Natural killer cell (primary cell): Measurements from ENCODE around the gene TBL3. TPM values are rescaled to one million over a fixed set of nuclear protein-coding genes. Genes with fewer than 3 reads are reported as not detected.
"Not testable (repeated sequence)": the region's sequence is repeated elsewhere in the genome, so short reads cannot be mapped to it uniquely, and the experiment has no call there.

Source experiments
- ATAC-seq, 3 donors: fragments of 150-1000 bp in 2 of 3; fragments of 200-7000 bp in 1 of 3; cut with Tn5 transposase; 1 replicate in 1 of 3; 2 replicates in 2 of 3; pipeline ENCODE4 v1.10.0; 2021; ENCODE audit warnings: mild to moderate bottlenecking in 2 of 3, moderate library complexity in 2 of 3
- DNase-seq, 2 donors: peaks; one replicate each; pipeline versions ENCODE4 v3.0.0 to v3.0.0-alpha.2; 2013 to 2021; ENCODE audit warnings: mixed read lengths in 1 of 2
- H3K27ac ChIP-seq: one replicate; pipeline ENCODE4 v1.5.1; 2013; ENCODE audit warnings: mild to moderate bottlenecking, low read length
- H3K27me3 ChIP-seq: one replicate; pipeline ENCODE4 v1.6.1; 2013; ENCODE audit warnings: low read length; ENCODE audit not compliant: control insufficient read depth, insufficient read depth
- H3K36me3 ChIP-seq: one replicate; pipeline ENCODE4 v1.6.1; 2013; ENCODE audit warnings: low read length; ENCODE audit not compliant: control insufficient read depth, insufficient read depth
- H3K4me1 ChIP-seq: one replicate; pipeline ENCODE4 v1.6.1; 2013; ENCODE audit warnings: low read length; ENCODE audit not compliant: control insufficient read depth, insufficient read depth
- H3K4me3 ChIP-seq: one replicate; pipeline ENCODE4 v1.5.1; 2013; ENCODE audit warnings: low read length
- H3K9me3 ChIP-seq: one replicate; pipeline ENCODE4 v1.6.1; 2013; ENCODE audit warnings: low read length; ENCODE audit not compliant: control insufficient read depth, insufficient read depth
- H3K27ac Mint-ChIP-seq, 2 donors: one replicate each; pipeline ENCODE4 v1.8.0; 2022; ENCODE audit warnings: mild to moderate bottlenecking in 2 of 2, mixed read lengths in 2 of 2, moderate library complexity in 1 of 2
- H3K27me3 Mint-ChIP-seq, 2 donors: one replicate each; pipeline ENCODE4 v1.8.0; 2022; ENCODE audit warnings: low read depth in 2 of 2, mixed read lengths in 2 of 2
- H3K36me3 Mint-ChIP-seq: one replicate; pipeline ENCODE4 v1.8.0; 2022; ENCODE audit warnings: mixed read lengths
- H3K4me1 Mint-ChIP-seq, 2 donors: one replicate each; pipeline ENCODE4 v1.8.0; 2022; ENCODE audit warnings: mixed read lengths in 2 of 2
- H3K4me3 Mint-ChIP-seq: one replicate; pipeline ENCODE4 v1.8.0; 2022; ENCODE audit warnings: mild to moderate bottlenecking, moderate library complexity, mixed read lengths
- H3K9me3 Mint-ChIP-seq, 2 donors: one replicate each; pipeline ENCODE4 v1.8.0; 2022; ENCODE audit warnings: mixed read lengths in 2 of 2
- WGBS: methylation state at CpG from one replicate; pipeline ENCODE4 v1.1.7; 2013; ENCODE audit warnings: missing lambda C conversion rate; ENCODE audit not compliant: insufficient coverage; 5-methylcytosine and 5-hydroxymethylcytosine counted together
- intact Hi-C: fragments of 100-400 bp; cut with micrococcal nuclease; formaldehyde crosslinking; loops from one replicate; pipeline ENCODE4 v1.14.2; 2022
- total RNA-seq, 4 donors: library from RNA; stranded (reverse); fragments of 120-200 nt in 1 of 4; gene quantifications; one replicate each; pipeline versions ENCODE4 v1.2.3 to v1.2.4, GENCODE V29; 2013 to 2022
- TF ChIP-seq, protein P1 (sequence below): fragments of 200-600 bp; IDR thresholded peaks from one replicate; pipeline ENCODE4 v1.8.0; 2022; ENCODE audit warnings: antibody characterized with exemption

The TBL3 gene
- total RNA-seq, 3 donors from 2014 or later (not counting 1 experiment from before 2014, with no cell fraction given), result 25.1 to 28.9 (median 28.1) TPM

GRCh38 chr16:2009164-2009711 lies 37.4 kb downstream of the TBL3 start:
- intact Hi-C loops, result loop anchor here (10.0 kb wide), 2 partner anchors 476 to 656 kb away; no protein-coding TSS in a partner anchor
- H3K27ac Mint-ChIP-seq, result peak overlapping the region; percentile 76 to 94
- peak overlapping the region; percentile 32 for H3K4me3 ChIP-seq
- DNase-seq, result peak in 1 of 2 donors; percentile 32
- H3K27ac ChIP-seq, result peak overlapping the region; percentile 58
- ATAC-seq, result peak; percentile 27 to 41 (median 40)
- no peaks in the 10 kb centered on the region for H3K36me3 Mint-ChIP-seq
- H3K27me3 Mint-ChIP-seq, result no peaks in the 10 kb centered on the region
- no peaks in the 10 kb centered on the region for H3K36me3 ChIP-seq
- under 1% methylated on average over 55 of the region's 55 CpGs for WGBS
- TF ChIP-seq, protein P1, sequence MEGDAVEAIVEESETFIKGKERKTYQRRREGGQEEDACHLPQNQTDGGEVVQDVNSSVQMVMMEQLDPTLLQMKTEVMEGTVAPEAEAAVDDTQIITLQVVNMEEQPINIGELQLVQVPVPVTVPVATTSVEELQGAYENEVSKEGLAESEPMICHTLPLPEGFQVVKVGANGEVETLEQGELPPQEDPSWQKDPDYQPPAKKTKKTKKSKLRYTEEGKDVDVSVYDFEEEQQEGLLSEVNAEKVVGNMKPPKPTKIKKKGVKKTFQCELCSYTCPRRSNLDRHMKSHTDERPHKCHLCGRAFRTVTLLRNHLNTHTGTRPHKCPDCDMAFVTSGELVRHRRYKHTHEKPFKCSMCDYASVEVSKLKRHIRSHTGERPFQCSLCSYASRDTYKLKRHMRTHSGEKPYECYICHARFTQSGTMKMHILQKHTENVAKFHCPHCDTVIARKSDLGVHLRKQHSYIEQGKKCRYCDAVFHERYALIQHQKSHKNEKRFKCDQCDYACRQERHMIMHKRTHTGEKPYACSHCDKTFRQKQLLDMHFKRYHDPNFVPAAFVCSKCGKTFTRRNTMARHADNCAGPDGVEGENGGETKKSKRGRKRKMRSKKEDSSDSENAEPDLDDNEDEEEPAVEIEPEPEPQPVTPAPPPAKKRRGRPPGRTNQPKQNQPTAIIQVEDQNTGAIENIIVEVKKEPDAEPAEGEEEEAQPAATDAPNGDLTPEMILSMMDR, result no peak
- H3K4me1 Mint-ChIP-seq, result peaks cover 28 to 50% of the 10 kb centered on the region in 2 donors
- no peaks in the 10 kb centered on the region for H3K9me3 ChIP-seq
- H3K27me3 ChIP-seq, result no peaks in the 10 kb centered on the region
- peaks cover 55% of the 10 kb centered on the region for H3K4me1 ChIP-seq
- H3K4me3 Mint-ChIP-seq, result peak overlapping the region; percentile 76
- H3K9me3 Mint-ChIP-seq, result no peaks in the 10 kb centered on the region

GRCh38 chr16:2009791-2010510 lies 38.1 kb downstream of the TBL3 start, which contains the start of gene ZNF598:
Gene ZNF598 (minus strand): TSS chr16:2009821.
- Mint-ChIP-seq H3K4me1 (peaks cover 28 to 45% of the 10 kb centered on the region in 2 donors), H3K27ac (peak within 1 kb of the TSS; percentile 93 to 94), H3K9me3 (no peaks in the 10 kb centered on the region), H3K4me3 (peak within 1 kb of the TSS; percentile 87), H3K27me3 (no peaks in the 10 kb centered on the region), H3K36me3 (no peaks in the 10 kb centered on the region)
- TF ChIP-seq, protein P1, result no peak
- WGBS, result 3% methylated on average over 52 of the region's 52 CpGs
- ATAC-seq, result peak; percentile 94 to 99 (median 98)
- H3K4me3 ChIP-seq, result peak within 1 kb of the TSS; percentile 82
- H3K9me3 ChIP-seq, result no peaks in the 10 kb centered on the region
- intact Hi-C loops, result loop anchor here (10.0 kb wide), 2 partner anchors 475 to 655 kb away; no protein-coding TSS in a partner anchor
- DNase-seq, result peak; percentile 84 to 93
- peaks cover 50% of the 10 kb centered on the region for H3K4me1 ChIP-seq
- H3K27me3 ChIP-seq, result no peaks in the 10 kb centered on the region
- no peaks in the 10 kb centered on the region for H3K36me3 ChIP-seq
- peak within 1 kb of the TSS; percentile 98 for H3K27ac ChIP-seq

DNA sequence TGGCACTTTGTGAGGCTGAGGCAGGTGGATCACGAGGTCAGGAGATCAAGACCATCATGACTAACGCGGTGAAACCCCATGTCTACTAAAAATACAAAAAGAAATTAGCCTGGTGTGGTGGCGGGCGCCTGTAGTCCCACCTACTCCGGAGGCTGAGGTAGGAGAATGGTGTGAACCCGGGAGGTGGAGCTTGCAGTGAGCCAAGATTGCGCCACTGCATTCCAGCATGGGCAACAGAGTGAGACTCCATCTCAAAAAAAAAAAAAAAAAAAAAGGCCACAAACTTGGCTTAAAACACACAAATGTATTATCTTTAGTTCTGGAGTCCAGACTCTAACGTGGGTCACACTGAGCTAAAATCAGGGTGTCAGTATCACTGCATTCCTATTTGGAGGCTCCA lies 39.9 kb downstream of the TBL3 start:
- H3K36me3 ChIP-seq, H3K27ac Mint-ChIP-seq, H3K36me3 Mint-ChIP-seq, H3K9me3 ChIP-seq, ATAC-seq, H3K9me3 Mint-ChIP-seq, DNase-seq, H3K4me3 ChIP-seq, H3K27me3 ChIP-seq, H3K27me3 Mint-ChIP-seq, H3K4me3 Mint-ChIP-seq, intact Hi-C loops, H3K27ac ChIP-seq: not testable (repeated sequence)
- H3K4me1 ChIP-seq, result peaks cover 35% of the 10 kb centered on the region
- H3K4me1 Mint-ChIP-seq, result peaks cover 24 to 29% of the 10 kb centered on the region in 2 donors
- WGBS, result 74% methylated on average over 5 of the region's 9 CpGs

DNA sequence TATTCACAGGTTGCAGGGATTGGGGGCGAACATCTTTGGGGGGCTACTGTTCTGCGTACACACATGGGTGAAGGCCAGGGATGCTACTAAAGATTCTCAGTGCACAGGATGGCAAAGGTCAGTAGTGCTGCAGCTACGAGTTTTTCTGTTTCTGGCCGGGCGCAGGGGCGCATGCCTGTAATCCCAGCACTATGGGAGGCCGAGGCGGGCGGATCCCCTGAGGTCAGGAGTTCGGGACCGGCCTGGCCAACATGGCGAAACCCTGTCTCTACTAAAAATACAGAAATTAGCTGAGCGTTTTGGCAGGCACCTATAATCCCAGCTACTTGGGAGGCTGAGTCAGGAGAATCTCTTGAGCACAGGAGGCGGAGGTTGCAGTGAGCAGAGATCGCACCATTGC lies 41.7 kb downstream of the TBL3 start:
- no peak overlapping the region for H3K4me3 ChIP-seq
- 94% methylated on average over 15 of the region's 15 CpGs for WGBS
- no peaks in the 10 kb centered on the region for H3K9me3 ChIP-seq
- H3K36me3 ChIP-seq, result no peaks in the 10 kb centered on the region
- ATAC-seq (no peak), DNase-seq (no peak)
- Mint-ChIP-seq H3K27me3 (peaks cover 0 to 3% of the 10 kb centered on the region in 2 donors), H3K27ac (no peak overlapping the region), H3K4me3 (peak overlapping the region; percentile 35), H3K36me3 (no peaks in the 10 kb centered on the region), H3K4me1 (peaks cover 10 to 11% of the 10 kb centered on the region in 2 donors), H3K9me3 (no peaks in the 10 kb centered on the region)
- TF ChIP-seq, protein P1, result no peak
- intact Hi-C loops, result no loop called here
- H3K27me3 ChIP-seq, result no peaks in the 10 kb centered on the region
- H3K27ac ChIP-seq, result no peak overlapping the region
- H3K4me1 ChIP-seq, result peaks cover 17% of the 10 kb centered on the region
